Inferior parietal cortex (tissue), 1 donor: ENCODE results near the gene RBMS2.
"Not testable (repeated sequence)": the region's sequence is repeated elsewhere in the genome, so short reads cannot be mapped to it uniquely, and the experiment has no call there.

Source experiments
- DNase-seq: peaks from one replicate; pipeline ENCODE4 v3.0.0-alpha.2; 2016; ENCODE audit errors: extremely low spot score

The RBMS2 gene

GRCh38 chr12:56521590-56522371 lies at the start of gene RBMS2:
TSS of gene RBMS2 (plus strand) at chr12:56521820. CDS start at chr12:56522024, 204 bp downstream.
- peak; percentile 74 for DNase-seq

- no peak for DNase-seq
These were observed 47.2 kb upstream of the RBMS2 start for GRCh38 chr12:56474389-56474788.

GRCh38 chr12:56476143-56476542 lies 45.5 kb upstream of the RBMS2 start:
- DNase-seq, result no peak

GRCh38 chr12:56476972-56477432 lies 44.6 kb upstream of the RBMS2 start:
- no peak for DNase-seq

GRCh38 chr12:56477521-56478225 lies 43.9 kb upstream of the RBMS2 start:
- DNase-seq, result no peak

- no peak for DNase-seq
These were observed 42.0 kb upstream of the RBMS2 start for GRCh38 chr12:56479625-56480024.

GRCh38 chr12:56484566-56484965 lies 37.1 kb upstream of the RBMS2 start:
- DNase-seq, result no peak

GRCh38 chr12:56486694-56487093 lies 34.9 kb upstream of the RBMS2 start:
- DNase-seq, result no peak

- DNase-seq, result peak; percentile 6
These were observed 34.1 kb upstream of the RBMS2 start for GRCh38 chr12:56487448-56488040.

GRCh38 chr12:56488041-56488955 lies 33.3 kb upstream of the RBMS2 start, which contains the start of gene GLS2:
TSS of gene GLS2 (minus strand) at chr12:56488161. CDS start at chr12:56488118, 43 bp downstream.
- peak; percentile 75 for DNase-seq

GRCh38 chr12:56490360-56490759 lies 31.3 kb upstream of the RBMS2 start:
- no peak for DNase-seq

- DNase-seq, result not testable (repeated sequence)
These were observed 28.1 kb upstream of the RBMS2 start for GRCh38 chr12:56493409-56494105.

GRCh38 chr12:56494106-56494415 lies 27.6 kb upstream of the RBMS2 start:
- not testable (repeated sequence) for DNase-seq

- DNase-seq, result not testable (repeated sequence)
These were observed 27.1 kb upstream of the RBMS2 start for GRCh38 chr12:56494481-56494880.

- peak; percentile 22 for DNase-seq
These were observed 24.9 kb upstream of the RBMS2 start for GRCh38 chr12:56496704-56497103.

- DNase-seq, result not testable (repeated sequence)
These were observed 23.3 kb upstream of the RBMS2 start for GRCh38 chr12:56498126-56498902.

GRCh38 chr12:56499452-56499851 lies 22.2 kb upstream of the RBMS2 start:
- DNase-seq, result not testable (repeated sequence)

- DNase-seq, result not testable (repeated sequence)
These were observed 21.7 kb upstream of the RBMS2 start for GRCh38 chr12:56499879-56500278.

GRCh38 chr12:56510786-56511185 lies 10.8 kb upstream of the RBMS2 start:
- no peak for DNase-seq

GRCh38 chr12:56514014-56514318 lies 7.7 kb upstream of the RBMS2 start:
- not testable (repeated sequence) for DNase-seq
